Measurements from ENCODE around the gene SCAF11. TPM values are rescaled to one million over a fixed set of nuclear protein-coding genes. Genes with fewer than 3 reads are reported as not detected.
"Not testable (repeated sequence)": the region's sequence is repeated elsewhere in the genome, so short reads cannot be mapped to it uniquely, and the experiment has no call there.

SCAF11 gene
- total RNA-seq, 4 donors from 2014 or later = 124 to 221 (median 167) TPM

GRCh38 chr12:46005823-46006222, 15.4 kb upstream of the SCAF11 start:
- H3K27ac ChIP-seq = no peak overlapping the region
- 60% methylated on average over 3 of the region's 3 CpGs for WGBS
- no peaks in the 10 kb centered on the region for H3K9me3 ChIP-seq
- no peaks in the 10 kb centered on the region for H3K27me3 ChIP-seq
- no peak overlapping the region for H3K4me3 ChIP-seq
- H3K36me3 ChIP-seq = no peaks in the 10 kb centered on the region
- H3K4me1 ChIP-seq = no peaks in the 10 kb centered on the region
- TF ChIP-seq CTCF (IDR thresholded peaks at IDR 0.05) = no peak
- no peak for TF ChIP-seq EP300 (IDR thresholded peaks at IDR 0.05)
- no peak for DNase-seq (ENCODE audit: low spot score in 2 of 2)

DNA sequence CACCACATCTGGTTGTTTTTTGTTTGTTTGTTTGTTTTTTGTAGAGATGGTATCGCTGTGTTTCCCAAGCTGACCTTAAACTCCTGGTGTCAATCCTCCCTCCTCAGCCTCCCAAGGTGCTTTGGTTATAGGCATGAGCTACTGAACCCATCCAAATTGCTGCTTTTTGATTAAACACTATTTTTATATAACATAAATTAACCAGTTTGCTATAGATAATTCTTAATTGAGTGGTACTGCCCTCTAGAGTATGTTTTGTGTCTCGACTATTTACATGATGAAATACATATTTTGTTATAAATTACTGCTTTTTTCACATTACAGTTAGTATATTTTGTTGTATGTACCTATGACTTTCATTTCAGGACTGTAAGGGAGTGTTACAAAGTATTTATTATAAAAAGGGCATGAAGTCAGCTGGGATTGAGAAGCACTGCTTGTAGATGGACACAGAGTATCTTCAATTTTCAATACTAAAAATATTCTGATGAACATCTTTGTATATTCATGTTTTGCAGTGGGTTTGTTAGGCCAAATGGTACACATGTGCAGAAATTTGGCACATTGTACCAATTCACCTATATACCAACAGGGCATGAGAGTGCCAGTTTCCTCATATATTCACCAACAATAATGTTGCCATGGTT, 14.9 kb upstream of the SCAF11 start:
- DNase-seq (ENCODE audit: low spot score in 2 of 2) = no peak
- Histone ChIP-seq H3K9me3 (no peaks in the 10 kb centered on the region), H3K27ac (no peak overlapping the region), H3K4me3 (no peak overlapping the region), H3K27me3 (no peaks in the 10 kb centered on the region), H3K36me3 (no peaks in the 10 kb centered on the region), H3K4me1 (no peaks in the 10 kb centered on the region)
- TF ChIP-seq CTCF (IDR thresholded peaks at IDR 0.05) (no peak), POLR2AphosphoS5 (IDR thresholded peaks at IDR 0.05) (no peak), POLR2A (IDR thresholded peaks at IDR 0.05) (no peak), EP300 (IDR thresholded peaks at IDR 0.05) (no peak)
- WGBS = 65% methylated on average over 2 of the region's 2 CpGs

DNA sequence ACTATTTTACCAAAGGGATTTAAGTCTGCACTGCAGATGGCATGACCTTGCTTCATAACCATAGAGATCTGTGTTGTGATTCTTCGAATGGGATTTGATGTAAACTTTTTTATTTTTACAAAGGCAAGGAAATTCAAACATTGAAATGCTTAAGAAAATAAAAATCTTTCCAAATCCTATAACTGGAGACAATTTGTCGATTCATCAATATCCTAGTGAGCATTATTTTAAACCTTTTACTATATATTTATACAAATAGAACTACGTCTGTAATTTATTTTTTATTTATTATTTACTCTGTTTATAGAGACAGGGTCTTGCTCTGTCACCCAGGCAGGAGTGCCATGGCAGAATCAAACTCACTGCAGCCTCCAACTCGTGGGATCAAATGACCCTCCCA, 14.3 kb upstream of the SCAF11 start:
- no peak for DNase-seq (ENCODE audit: low spot score in 2 of 2)
- Histone ChIP-seq H3K9me3 (no peaks in the 10 kb centered on the region), H3K36me3 (no peaks in the 10 kb centered on the region), H3K4me1 (no peaks in the 10 kb centered on the region), H3K27me3 (no peaks in the 10 kb centered on the region), H3K4me3 (no peak overlapping the region), H3K27ac (no peak overlapping the region)
- 74% methylated on average over 4 of the region's 4 CpGs for WGBS
- TF ChIP-seq POLR2A (IDR thresholded peaks at IDR 0.05) (no peak), EP300 (IDR thresholded peaks at IDR 0.05) (no peak), POLR2AphosphoS5 (IDR thresholded peaks at IDR 0.05) (no peak), CTCF (IDR thresholded peaks at IDR 0.05) (no peak)

- H3K4me1 ChIP-seq; H3K9me3 ChIP-seq; H3K27me3 ChIP-seq; H3K36me3 ChIP-seq; H3K4me3 ChIP-seq; H3K27ac ChIP-seq; DNase-seq (ENCODE audit: low spot score in 2 of 2): not testable (repeated sequence)
- WGBS = 94% methylated on average over 13 of the region's 30 CpGs
Observed at GRCh38 chr12:46000076-46000475, 9.7 kb upstream of the SCAF11 start.

DNA sequence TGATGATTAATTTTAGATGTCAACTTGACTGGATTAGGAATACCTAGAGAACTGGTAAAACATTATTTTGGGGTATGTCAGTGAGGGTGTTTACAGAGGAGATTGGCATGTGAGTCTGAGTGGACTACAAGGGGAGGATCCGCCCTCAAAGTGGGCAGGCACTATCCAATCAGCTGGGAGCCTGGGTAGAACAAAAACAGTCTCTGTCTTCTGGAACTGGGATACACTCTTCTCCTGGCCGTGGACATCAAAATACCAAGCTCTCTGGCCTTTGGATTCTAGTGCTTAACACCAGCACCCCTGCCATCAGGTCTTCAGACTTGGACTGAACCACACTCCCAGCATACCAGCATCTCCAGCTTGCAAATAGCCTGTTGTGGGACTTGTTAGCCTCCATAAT, 4.4 kb upstream of the SCAF11 start:
- Histone ChIP-seq H3K36me3 (no peaks in the 10 kb centered on the region), H3K27ac (no peak overlapping the region), H3K4me3 (no peak overlapping the region), H3K9me3 (no peaks in the 10 kb centered on the region), H3K4me1 (peaks cover 7% of the 10 kb centered on the region), H3K27me3 (no peaks in the 10 kb centered on the region)
- WGBS = 69% methylated on average over 2 of the region's 2 CpGs
- no peak for TF ChIP-seq EP300 (IDR thresholded peaks at IDR 0.05)
- no peak for TF ChIP-seq CTCF (IDR thresholded peaks at IDR 0.05)
- TF ChIP-seq POLR2AphosphoS5 (IDR thresholded peaks at IDR 0.05) = no peak
- no peak for TF ChIP-seq POLR2A (IDR thresholded peaks at IDR 0.05)
- no peak for DNase-seq (ENCODE audit: low spot score in 2 of 2)

Measured in suprapubic skin (tissue), 4 donors.